Gastroesophageal sphincter (tissue), 4 donors: ENCODE results near the gene MACROD1. TPM values are rescaled to one million over a fixed set of nuclear protein-coding genes. Genes with fewer than 3 reads are reported as not detected.
"Not testable (repeated sequence)": the region's sequence is repeated elsewhere in the genome, so short reads cannot be mapped to it uniquely, and the experiment has no call there.

Source experiments
- ATAC-seq: fragments of 150-250 bp; one replicate; pipeline ENCODE4 v1.9.1; 2016; ENCODE audit warnings: mild to moderate bottlenecking, moderate library complexity
- H3K27ac ChIP-seq, 4 donors: fragments of 200-600 bp; sonication (generic) in 3 of 4; 1 replicate in 3 of 4; 2 replicates in 1 of 4; pipeline ENCODE4 v1.5.1; 2016 to 2019
- H3K27me3 ChIP-seq: fragments of 200-600 bp; sonication (generic); one replicate; pipeline ENCODE4 v1.5.1; 2019
- H3K36me3 ChIP-seq, 2 donors: fragments of 200-600 bp; sonication (generic); one replicate each; pipeline ENCODE4 v1.5.1; 2019; ENCODE audit warnings: control low read depth in 1 of 2
- H3K4me1 ChIP-seq, 3 donors: fragments of 200-600 bp; sonication (generic); 1 replicate in 2 of 3; 2 replicates in 1 of 3; pipeline ENCODE4 v1.5.1; 2016 to 2019; ENCODE audit warnings: control low read depth in 2 of 3
- H3K4me3 ChIP-seq, 2 donors: fragments of 200-600 bp; sonication (generic); one replicate each; pipeline ENCODE4 v1.5.1; 2019; ENCODE audit warnings: mild to moderate bottlenecking in 1 of 2, moderate library complexity in 1 of 2
- H3K9me3 ChIP-seq, 3 donors: fragments of 200-600 bp; sonication (generic); one replicate each; pipeline ENCODE4 v1.5.1; 2017 to 2019; ENCODE audit warnings: control low read depth in 2 of 3
- CTCF ChIP-seq, 4 experiments: fragments of 200-600 bp in 2 of 4; fragments of 450-650 bp in 2 of 4; sonication (generic) in 1 of 4; IDR thresholded peaks; one replicate each; pipeline ENCODE4 v1.5.1; 2017 to 2019; ENCODE audit warnings: antibody characterized with exemption in 4 of 4, mild to moderate bottlenecking in 2 of 4, moderate library complexity in 2 of 4
- EP300 ChIP-seq: sonication (generic); formaldehyde crosslinking; IDR thresholded peaks from one replicate; pipeline ENCODE4 v1.6.1; 2017; ENCODE audit warnings: antibody characterized with exemption, mild to moderate bottlenecking
- POLR2A ChIP-seq, 2 donors: fragments of 450-650 bp; IDR thresholded peaks; one replicate each; pipeline ENCODE4 v1.6.1; 2017; ENCODE audit warnings: antibody characterized with exemption in 2 of 2, mild to moderate bottlenecking in 2 of 2, moderate library complexity in 1 of 2
- POLR2AphosphoS5 ChIP-seq: sonication (generic); formaldehyde crosslinking; IDR thresholded peaks from one replicate; pipeline ENCODE4 v1.6.1; 2017; ENCODE audit warnings: antibody characterized with exemption
- WGBS, 2 donors: methylation state at CpG; one replicate each; pipeline ENCODE4 v1.1.5; 2018; ENCODE audit warnings: low coverage in 1 of 2; 5-methylcytosine and 5-hydroxymethylcytosine counted together
- total RNA-seq, 4 donors: library from RNA; depleted of rRNA; stranded (reverse); fragments of >200 nt; gene quantifications; one replicate each; pipeline ENCODE4 v1.1.0, GENCODE V29; 2016

MACROD1 gene
- total RNA-seq, 4 donors from 2014 or later, result 26.9 to 56.2 (median 30.4) TPM

GRCh38 chr11:64164392-64165312 lies 1.3 kb downstream of the MACROD1 start:
- peak; percentile 1 for ATAC-seq
- 33 to 46% methylated on average over 4 to 6 of the region's 20 CpGs for WGBS, 2 donors
- peaks cover 0 to 27% (median 8%) of the 10 kb centered on the region in 3 donors for H3K4me1 ChIP-seq
- peak overlapping the region in 3 of 4 donors; percentile 65 to 81 (median 78) for H3K27ac ChIP-seq
- no peaks in the 10 kb centered on the region for H3K27me3 ChIP-seq
- H3K4me3 ChIP-seq, result peak overlapping the region; percentile 64 to 89
- no peaks in the 10 kb centered on the region for H3K9me3 ChIP-seq
- TF ChIP-seq POLR2AphosphoS5 (no peak), CTCF (IDR thresholded peaks at IDR 0.05) (no peak), EP300 (no peak), POLR2A (IDR thresholded peaks at IDR 0.05) (no peak)
- no peaks in the 10 kb centered on the region for H3K36me3 ChIP-seq

GRCh38 chr11:64163951-64164350 lies 2.0 kb downstream of the MACROD1 start:
- WGBS, 2 donors, result 80 to 100% methylated on average over 1 of the region's 5 CpGs
- no peak for TF ChIP-seq POLR2AphosphoS5
- TF ChIP-seq POLR2A (IDR thresholded peaks at IDR 0.05), result no peak
- TF ChIP-seq CTCF (IDR thresholded peaks at IDR 0.05), result no peak
- TF ChIP-seq EP300, result no peak
- peaks cover 0 to 27% (median 8%) of the 10 kb centered on the region in 3 donors for H3K4me1 ChIP-seq
- H3K4me3 ChIP-seq, result no peak overlapping the region
- no peak overlapping the region for H3K27ac ChIP-seq
- ATAC-seq, result no peak
- no peaks in the 10 kb centered on the region for H3K36me3 ChIP-seq
- no peaks in the 10 kb centered on the region for H3K9me3 ChIP-seq
- no peaks in the 10 kb centered on the region for H3K27me3 ChIP-seq

- not testable (repeated sequence) for H3K36me3 ChIP-seq, H3K9me3 ChIP-seq, H3K4me3 ChIP-seq, ATAC-seq, H3K27me3 ChIP-seq, H3K27ac ChIP-seq
- H3K4me1 ChIP-seq, result peaks cover 0 to 27% (median 8%) of the 10 kb centered on the region in 3 donors
- WGBS, 2 donors, result 43 to 95% methylated on average over 1 to 12 of the region's 16 CpGs
Observed at GRCh38 chr11:64162769-64163168, 3.1 kb downstream of the MACROD1 start.

- Histone ChIP-seq H3K36me3 (no peaks in the 10 kb centered on the region), H3K4me1 (peaks cover 0 to 16% (median 8%) of the 10 kb centered on the region in 3 donors), H3K4me3 (no peak overlapping the region), H3K27me3 (no peaks in the 10 kb centered on the region), H3K9me3 (no peaks in the 10 kb centered on the region), H3K27ac (no peak overlapping the region)
- ATAC-seq, result no peak
- TF ChIP-seq CTCF (IDR thresholded peaks at IDR 0.05) (no peak), POLR2A (IDR thresholded peaks at IDR 0.05) (no peak), POLR2AphosphoS5 (no peak), EP300 (no peak)
- WGBS, 2 donors, result 92 to 98% methylated on average over 5 to 7 of the region's 10 CpGs
Observed at GRCh38 chr11:64161037-64161436, 4.9 kb downstream of the MACROD1 start.

- no peak for ATAC-seq
- TF ChIP-seq CTCF (IDR thresholded peaks at IDR 0.05), result no peak
- no peak for TF ChIP-seq POLR2A (IDR thresholded peaks at IDR 0.05)
- TF ChIP-seq POLR2AphosphoS5, result no peak
- no peak for TF ChIP-seq EP300
- no peaks in the 10 kb centered on the region for H3K36me3 ChIP-seq
- H3K27me3 ChIP-seq, result no peaks in the 10 kb centered on the region
- H3K9me3 ChIP-seq, result no peaks in the 10 kb centered on the region
- no peak overlapping the region for H3K4me3 ChIP-seq
- WGBS, 2 donors, result 85 to 88% methylated on average over 5 to 9 of the region's 17 CpGs
- peaks cover 0 to 6% (median 0%) of the 10 kb centered on the region in 3 donors for H3K4me1 ChIP-seq
- no peak overlapping the region for H3K27ac ChIP-seq
Observed at GRCh38 chr11:64157631-64158394, 8.1 kb downstream of the MACROD1 start.
